DOHH2 (cell line): ENCODE data around the gene ADAMTSL1.

Source experiments
- CTCF ChIP-seq: fragments of 200-600 bp; sonication (generic); IDR thresholded peaks from one replicate; pipeline ENCODE4 v1.5.1; 2014; ENCODE audit warnings: antibody characterized with exemption, mild to moderate bottlenecking, low read depth, low read length; ENCODE audit not compliant: poor library complexity, severe bottlenecking
- EZH2phosphoT487 ChIP-seq: fragments of 200-600 bp; sonication (generic); IDR thresholded peaks from 2 replicates; pipeline ENCODE4 v1.6.1; 2017; ENCODE audit warnings: borderline replicate concordance, mild to moderate bottlenecking, antibody characterized with exemption, low read length, moderate library complexity, mixed read lengths

- TF ChIP-seq CTCF (no peak), EZH2phosphoT487 (no peak)
Measured at GRCh38 chr9:18866121-18866831, 392.3 kb downstream of the ADAMTSL1 start.
